HG03439 (cell line): ENCODE data around the gene HAL.
"Not testable (repeated sequence)": the region's sequence is repeated elsewhere in the genome, so short reads cannot be mapped to it uniquely, and the experiment has no call there.

ENCODE experiments used
- ATAC-seq: cut with Tn5 transposase; IDR thresholded peaks from one replicate; pipeline ENCODE4 v1.9.1; 2021; ENCODE audit warnings: mild to moderate bottlenecking, moderate library complexity; ENCODE audit not compliant: unreplicated experiment

The HAL gene

GRCh38 chr12:95978774-95979173 lies 17.4 kb downstream of the HAL start:
- ATAC-seq, result no peak

GRCh38 chr12:95978351-95978750 lies 17.8 kb downstream of the HAL start:
- no peak for ATAC-seq

GRCh38 chr12:95977764-95978305 lies 18.3 kb downstream of the HAL start:
- no peak for ATAC-seq

- no peak for ATAC-seq
Measured at GRCh38 chr12:95976416-95976832, 19.7 kb downstream of the HAL start.

GRCh38 chr12:95975491-95975890 lies 20.7 kb downstream of the HAL start:
- no peak for ATAC-seq

GRCh38 chr12:95974358-95974757 lies 21.8 kb downstream of the HAL start:
- no peak for ATAC-seq

DNA sequence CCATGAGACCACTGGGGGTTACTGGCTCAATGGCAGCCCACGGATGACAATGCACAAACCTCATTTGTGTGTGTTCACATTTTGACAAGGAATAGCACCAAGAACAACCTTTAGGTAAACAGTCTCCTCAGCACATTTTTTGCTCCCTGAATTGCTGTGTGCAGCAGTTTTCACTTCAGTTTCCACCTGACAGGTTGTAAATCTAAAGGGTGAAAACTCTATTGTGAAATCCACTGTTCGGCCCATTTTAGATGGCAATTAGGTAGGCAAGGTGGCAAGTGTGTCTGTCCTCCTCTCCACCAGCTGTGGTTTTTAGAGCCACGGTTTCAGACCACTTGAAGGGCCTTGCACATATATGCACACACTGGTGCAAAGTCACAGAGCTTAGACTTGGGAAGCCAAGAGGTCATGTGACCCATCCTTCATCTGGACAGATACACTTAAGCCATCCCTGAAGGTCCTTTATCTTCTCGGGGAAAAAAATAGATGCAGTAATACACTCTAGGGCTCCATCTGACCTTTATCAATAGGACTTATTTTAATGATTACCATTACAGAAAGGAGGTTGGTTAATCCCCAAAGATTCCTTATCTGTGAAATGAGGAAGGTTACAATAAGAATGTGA lies 23.2 kb downstream of the HAL start:
- ATAC-seq, result no peak

DNA sequence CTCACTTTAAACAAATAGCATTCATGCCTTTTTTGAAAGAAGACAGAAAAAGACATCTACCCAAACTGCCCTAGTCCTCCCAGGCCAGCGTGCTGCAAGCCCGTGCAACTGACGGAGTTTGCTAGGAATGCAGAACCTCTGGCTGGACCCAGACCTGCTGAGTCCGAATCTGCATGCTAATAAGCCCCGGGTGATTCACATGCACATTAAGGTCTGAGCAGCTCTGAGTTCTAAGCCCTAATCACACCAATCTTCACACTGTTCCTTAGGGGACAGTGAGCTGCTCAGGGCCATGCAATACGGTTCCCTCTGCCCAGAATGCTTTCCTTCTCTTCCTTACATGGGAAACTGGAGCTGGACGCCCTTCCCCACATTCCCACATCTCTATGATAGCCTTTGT lies 25.2 kb downstream of the HAL start:
- ATAC-seq, result no peak

DNA sequence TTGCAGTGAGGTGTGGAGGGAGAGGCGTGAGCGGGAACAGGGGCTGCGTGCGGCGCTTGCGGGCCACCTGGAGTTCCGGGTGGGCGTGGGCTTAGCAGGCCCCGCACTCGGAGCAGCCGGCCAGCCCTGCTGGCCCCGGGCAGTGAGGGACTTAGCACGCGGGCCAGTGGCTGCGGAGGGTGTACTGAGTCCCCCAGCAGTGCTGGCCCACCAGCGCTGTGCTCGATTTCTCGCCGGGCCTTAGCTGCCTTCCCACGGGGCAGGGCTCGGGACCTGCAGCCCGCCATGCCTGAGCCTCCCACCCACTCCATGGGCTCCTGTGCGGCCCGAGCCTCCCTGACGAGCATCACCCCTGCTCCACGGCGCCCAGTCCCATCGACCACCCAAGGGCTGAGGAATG lies 27.0 kb downstream of the HAL start:
- not testable (repeated sequence) for ATAC-seq

DNA sequence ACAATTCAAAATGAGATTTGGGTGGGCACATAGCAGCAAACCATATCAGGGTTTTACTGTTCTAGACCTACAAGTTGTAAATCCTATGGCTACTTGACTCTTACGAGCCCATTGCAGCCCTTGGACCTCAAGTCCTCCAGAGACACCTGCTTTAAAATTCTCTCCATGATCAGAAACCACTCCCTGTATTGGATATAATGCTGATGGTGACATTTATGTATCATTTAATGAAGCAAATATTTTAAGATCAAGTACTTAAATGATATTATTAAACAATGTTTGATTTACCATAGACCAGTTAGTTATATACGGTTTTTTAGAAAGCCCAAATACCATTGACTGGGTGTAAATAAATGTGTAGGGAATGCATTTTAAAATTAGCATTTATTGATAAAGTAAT lies 28.8 kb downstream of the HAL start:
- ATAC-seq, result no peak

DNA sequence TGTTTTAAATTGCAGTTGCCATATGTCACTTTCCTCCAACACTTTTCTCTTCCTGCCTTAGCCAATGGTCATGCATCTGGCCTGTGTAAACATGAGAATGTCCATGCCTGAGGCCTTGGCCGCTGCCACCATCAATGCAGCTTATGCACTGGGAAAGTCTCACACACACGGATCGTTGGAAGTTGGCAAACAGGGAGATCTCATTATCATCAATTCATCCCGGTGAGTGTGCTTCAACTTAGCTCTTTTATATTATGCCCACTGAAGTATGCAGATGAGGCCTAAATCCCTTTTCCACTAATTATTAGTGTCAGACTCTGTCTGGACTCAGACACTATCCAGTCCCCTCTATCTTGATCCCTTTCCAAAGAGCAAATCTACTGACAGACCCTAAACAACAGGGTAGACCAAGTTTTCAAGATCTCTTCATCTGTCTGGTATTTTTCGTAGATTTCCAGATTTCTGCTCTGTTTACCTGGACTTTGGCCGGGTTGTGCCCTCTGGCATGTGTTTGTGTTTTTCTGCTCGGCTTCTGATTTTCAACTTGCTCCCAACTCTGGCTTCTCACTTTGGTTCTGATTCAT lies 29.8 kb downstream of the HAL start:
- no peak for ATAC-seq

DNA sequence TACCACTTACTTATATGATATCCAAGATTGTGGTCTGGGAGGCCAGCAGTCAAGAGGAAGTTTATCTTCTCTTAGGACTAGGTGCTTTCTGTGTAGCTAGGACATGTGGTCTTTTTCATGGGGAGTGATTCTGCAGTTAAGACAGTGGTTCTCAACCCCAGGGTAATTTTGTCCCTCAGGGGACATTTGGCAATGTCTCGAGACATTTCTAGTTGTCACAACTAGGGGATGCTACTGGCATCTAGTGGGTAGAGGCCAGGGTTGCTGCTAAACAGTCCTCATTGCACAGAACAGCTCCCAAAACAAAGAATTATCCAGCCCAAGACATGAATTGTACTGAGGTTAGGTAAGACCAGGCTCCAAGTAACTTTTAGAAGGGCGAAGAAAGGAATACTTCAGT lies 33.0 kb downstream of the HAL start:
- ATAC-seq, result no peak

- ATAC-seq, result no peak
Measured at GRCh38 chr12:95962222-95962621, 33.9 kb downstream of the HAL start.

DNA sequence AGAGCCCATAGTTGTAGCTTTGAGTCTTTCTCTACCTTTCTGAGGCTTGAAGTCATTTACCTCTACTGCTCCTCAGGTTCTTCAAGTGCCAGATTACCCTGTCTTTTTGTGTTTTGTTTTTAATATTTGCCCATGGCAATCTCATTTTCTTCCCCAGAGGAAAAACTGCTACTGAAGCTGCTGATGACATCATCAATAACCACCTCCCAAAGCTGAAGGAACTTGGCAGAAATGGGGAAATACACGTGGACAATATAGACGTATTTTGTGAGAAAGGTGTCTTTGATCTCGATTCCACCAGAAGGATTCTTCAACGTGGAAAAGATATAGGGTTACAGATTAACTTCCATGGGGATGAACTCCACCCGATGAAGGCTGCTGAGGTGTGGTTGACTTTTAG lies 35.9 kb downstream of the HAL start:
- ATAC-seq, result no peak

- no peak for ATAC-seq
Measured at GRCh38 chr12:95959107-95959506, 37.0 kb downstream of the HAL start.

GRCh38 chr12:95956557-95957145 lies 39.5 kb downstream of the HAL start:
- no peak for ATAC-seq

GRCh38 chr12:95955549-95956159 lies 40.5 kb downstream of the HAL start:
- no peak for ATAC-seq

DNA sequence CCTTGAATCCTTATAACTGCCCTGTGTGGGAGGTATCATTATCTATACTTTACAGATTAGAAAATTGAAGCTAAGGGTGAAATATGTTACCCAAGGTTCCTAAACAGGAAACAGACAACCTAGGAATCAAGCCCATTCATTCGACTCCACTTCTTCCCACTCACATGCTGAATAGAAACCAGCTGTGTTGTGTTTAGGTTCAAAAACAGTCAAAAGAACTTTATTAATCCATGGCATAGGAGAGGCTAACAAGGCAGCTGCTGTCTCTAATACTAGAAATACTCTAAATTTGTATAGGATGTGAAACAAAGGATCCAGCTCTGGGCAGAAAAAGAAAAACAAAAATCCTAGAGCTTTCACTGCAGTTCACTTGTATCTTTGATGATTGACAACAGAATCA lies 43.1 kb downstream of the HAL start:
- no peak for ATAC-seq

- no peak for ATAC-seq
Measured at GRCh38 chr12:95951515-95951914, 44.6 kb downstream of the HAL start.

DNA sequence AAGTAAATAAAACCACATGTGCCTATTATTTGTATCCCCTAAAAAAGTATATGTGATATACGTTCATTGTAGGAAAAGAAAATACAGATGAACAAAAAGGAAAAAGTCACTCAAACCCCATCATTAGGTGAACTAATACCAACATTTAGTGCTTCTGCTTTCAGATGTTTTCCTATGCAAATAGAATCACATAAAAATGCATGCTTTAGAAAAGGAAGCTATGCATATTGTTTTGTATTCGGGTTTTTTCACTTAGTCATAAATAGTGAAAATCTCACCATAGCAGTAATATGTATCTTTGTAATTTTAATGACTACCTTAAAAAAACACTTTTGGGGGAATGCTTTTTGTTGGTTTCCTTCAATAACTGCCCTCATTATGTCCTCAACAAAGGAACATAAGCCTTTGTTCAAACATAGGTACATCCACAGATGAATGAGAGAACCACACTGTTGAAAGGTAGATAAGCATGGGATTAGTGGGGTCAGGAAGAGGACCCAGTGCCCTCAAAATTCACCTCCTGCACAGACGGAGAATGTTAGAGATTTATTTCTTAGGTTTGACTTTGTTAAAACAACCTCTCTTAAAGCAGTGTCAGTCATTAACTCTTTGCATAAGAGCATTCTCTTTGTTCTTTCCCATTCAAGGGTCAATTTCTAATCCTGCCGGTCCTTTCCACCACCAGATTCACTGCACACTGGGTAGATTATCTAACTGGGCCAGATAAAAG lies 46.5 kb downstream of the HAL start:
- no peak for ATAC-seq

- no peak for ATAC-seq
Measured at GRCh38 chr12:95944108-95944704, 51.9 kb downstream of the HAL start.
